Activated T-helper 1 cell treated with Interleukin-2 at 50 U/mL for 16 hours (primary cell): ENCODE data around the gene DNAJC25.
"Not testable (repeated sequence)": the region's sequence is repeated elsewhere in the genome, so short reads cannot be mapped to it uniquely, and the experiment has no call there.

Experiments used
- DNase-seq: peaks from one replicate; pipeline ENCODE4 v3.0.0-alpha.2; 2020; ENCODE audit warnings: low read depth

DNAJC25 gene

DNA sequence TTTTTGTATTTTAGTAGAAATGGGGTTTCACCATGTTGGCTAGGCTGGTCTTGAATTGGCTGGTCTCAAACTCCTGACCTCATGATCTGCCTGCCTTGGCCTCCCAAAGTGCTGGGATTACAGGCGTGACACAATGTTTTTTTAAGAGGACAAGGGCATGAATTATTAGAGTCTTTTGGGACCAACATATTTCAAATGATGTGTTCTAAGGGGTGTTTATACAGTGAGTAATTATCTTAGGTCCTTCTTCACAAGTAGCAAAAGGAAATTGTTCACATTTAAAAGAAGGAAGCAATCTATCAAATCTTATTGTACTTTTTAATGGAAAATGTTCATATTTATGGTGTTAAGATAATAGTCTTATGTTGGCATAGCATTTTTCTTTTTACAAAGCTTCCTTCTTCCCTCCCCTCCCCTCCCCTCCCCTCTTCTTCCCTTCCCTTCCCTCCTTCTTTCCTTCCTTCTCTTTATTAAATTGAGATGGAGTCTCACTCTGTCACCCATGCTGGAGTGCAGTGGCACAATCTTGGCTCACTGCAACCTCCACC is 37.0 kb downstream of the DNAJC25 start:
- DNase-seq = no peak

DNA sequence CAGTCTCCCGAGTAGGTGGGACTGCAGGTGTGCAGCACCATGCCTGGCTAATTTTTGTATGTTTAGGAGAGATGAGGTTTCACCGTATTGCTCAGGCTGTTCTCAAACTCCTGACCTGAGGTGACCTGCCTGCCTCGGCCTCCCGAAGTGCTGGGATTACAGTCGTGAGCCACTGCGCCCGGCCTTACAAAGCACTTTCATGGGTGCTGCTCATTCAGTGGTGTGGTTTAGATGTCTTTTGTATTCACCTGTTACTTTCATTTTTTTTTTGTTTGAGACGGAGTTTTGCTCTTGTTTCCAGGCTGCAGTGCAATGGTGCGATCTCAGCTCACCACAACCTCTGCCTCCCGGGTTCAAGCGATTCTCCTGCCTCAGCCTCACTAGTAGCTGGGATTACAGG is 37.5 kb downstream of the DNAJC25 start:
- DNase-seq = not testable (repeated sequence)

DNA sequence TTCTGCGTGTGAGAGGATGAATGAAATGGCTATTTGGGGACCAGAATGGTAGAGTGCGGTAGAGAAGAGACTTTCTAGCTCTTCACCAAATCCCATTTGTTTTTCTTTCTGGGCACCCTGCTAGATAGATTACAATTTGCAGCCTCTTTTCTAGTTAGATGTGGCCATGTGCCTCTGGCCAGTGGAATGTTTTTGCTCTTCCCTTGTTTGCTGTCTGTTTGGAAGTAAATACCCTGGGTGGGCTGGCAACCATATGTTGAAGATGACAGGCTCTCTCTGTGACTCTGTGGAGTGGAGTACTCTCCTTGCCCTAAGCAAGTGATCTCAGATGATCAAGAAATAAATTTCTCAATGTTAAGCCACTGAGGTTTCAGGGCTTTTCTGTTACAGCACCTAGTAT is 43.2 kb downstream of the DNAJC25 start:
- DNase-seq = no peak

DNA sequence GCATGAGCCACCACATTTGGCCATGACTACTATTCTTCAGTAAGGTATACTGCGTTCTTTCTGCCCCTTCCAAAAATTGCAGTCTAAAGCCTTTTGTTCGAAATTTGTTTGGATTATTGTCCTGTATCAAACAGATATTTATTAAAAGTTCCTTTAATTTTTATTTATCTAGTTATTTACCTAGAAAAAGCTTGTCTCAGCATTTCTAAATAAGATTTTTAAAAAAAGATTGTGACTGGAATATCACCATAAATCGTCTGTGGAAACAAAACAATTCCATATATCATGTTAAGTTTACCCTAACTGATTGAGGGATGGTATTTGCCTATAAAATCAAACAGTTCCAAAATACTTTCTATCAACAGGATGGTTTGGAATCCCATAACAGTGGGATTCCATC is 45.0 kb downstream of the DNAJC25 start:
- no peak for DNase-seq

DNA sequence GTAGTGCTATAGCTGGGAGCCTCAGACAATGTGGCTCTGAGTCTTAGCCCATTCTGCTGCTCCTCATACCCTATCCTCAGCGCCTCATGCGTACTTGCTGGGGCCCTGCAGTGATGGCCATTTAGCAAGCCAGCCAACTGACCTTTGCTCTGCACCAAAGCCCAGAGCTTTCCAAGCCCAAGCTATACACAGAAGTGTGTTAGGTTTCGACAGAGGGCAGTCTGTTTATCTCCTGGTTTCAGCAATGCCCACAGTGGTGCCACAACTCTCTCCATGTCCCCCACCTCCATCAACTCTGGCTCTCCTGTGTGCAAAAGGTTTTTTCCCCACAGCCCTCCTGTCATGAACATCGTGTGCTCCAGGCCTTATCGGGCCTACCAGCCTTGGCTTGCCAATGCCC is 47.2 kb downstream of the DNAJC25 start:
- DNase-seq = no peak

DNA sequence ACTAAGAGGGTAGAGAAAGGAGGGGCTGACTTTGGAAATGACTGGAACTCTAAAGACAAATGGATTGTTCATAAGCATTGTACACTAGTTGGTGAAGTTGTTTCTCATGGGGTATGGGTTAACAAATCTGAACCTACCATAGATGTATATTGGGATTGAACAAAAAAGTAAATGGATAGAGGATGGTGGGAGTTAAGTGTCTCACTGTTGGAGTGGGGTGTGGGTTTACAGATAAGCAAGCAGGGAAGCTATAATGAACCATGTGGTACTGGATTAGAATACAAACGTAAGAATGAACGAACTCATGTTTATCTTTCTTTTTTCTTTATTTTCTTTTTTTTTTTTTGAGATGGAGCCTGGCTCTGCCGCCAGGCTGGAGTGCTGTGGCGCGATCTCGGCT is 48.1 kb downstream of the DNAJC25 start:
- DNase-seq = no peak

DNA sequence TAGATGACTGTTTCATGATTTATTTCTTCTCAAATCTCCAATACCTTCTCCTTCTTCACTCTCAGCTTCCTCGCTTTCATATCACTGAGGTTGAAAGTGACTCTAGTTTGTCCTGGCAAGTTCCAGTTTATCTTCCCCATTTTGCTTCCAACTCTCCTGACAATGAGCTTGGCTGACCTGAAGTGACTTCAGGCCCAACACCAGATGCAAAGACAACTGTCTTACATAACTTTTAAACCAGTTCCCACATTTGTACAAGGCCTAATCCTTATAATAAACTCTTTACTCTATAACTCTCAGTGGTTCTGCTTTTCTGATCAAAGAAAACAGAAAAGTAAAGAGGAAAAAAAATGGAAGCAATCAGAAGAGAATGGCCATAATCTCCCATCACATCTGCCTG is 52.3 kb downstream of the DNAJC25 start:
- DNase-seq = no peak

DNA sequence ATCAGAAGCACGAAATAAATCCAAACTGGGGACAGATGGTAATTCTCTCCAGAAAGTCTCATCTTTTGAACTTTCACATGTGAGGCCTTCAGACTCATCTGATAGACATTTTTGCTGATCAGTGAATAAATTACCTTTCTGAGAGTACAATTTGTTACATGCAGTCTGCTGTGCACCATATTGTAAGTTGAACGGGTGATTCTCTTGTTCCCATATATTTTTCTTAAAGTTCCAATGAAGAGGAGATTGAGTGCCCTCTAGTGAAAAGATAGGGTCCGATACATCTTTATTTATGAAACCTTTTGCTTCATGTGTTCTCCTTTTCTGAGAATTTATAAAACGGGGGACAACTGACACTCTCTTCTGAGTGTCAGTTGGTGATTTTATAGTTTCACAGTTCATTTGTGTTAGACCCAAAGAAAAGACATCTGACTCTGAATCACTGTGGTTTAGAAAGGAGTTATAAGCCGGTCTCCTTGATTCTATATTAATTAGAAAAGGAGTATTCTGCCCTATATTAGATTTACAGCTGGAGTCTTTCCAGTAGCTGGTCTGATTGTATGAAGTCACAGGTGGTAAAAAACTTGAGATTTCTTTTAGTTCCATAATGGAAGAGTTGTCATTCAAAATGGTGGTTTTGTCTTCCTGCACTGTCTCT is 60.7 kb downstream of the DNAJC25 start:
- DNase-seq = no peak

DNA sequence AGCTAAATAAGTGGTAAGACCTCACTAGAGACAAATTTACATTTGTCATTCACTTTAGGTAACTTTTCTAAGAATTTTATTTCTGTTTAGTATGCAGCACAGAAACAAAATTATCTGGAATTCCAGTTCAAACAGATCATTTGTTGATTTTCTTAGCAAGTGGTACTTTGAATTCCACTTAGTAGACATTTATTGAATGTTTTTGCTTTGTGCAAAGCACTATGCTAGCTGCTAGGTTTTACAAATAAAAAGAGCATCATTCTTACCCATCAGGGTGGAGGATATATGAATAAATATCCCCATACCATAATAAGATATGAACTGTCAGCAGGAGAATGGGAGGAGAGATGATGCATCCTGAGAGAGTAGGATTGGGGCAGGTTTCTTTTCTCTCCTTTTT is 65.7 kb downstream of the DNAJC25 start:
- DNase-seq = no peak

DNA sequence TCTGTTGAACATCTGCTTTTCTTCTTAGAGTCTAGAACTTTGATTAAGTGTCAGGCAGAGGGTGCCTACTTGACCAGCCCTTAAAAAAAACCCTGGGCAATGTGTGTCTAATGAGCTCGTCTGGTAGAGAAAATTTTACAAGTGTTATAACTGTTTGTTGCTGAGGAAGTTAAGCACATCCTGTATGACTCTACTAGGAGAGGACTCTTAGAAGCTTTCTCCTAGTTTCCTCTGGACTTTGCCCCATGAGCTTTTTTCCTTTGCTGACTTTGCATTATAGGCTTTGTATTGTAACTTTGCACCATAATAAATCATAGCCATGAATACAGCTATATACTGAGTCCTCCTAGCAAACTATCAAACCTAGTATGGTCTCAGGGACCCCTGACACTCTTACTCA is 69.6 kb downstream of the DNAJC25 start:
- DNase-seq = no peak
